HG03066 (cell line): ENCODE measurements around the gene COX4I2.
"Not testable (repeated sequence)": the region's sequence is repeated elsewhere in the genome, so short reads cannot be mapped to it uniquely, and the experiment has no call there.

Source experiments
- ATAC-seq: cut with Tn5 transposase; IDR thresholded peaks from one replicate; pipeline ENCODE4 v1.9.1; 2021; ENCODE audit warnings: low read depth; ENCODE audit not compliant: unreplicated experiment

Gene COX4I2

DNA sequence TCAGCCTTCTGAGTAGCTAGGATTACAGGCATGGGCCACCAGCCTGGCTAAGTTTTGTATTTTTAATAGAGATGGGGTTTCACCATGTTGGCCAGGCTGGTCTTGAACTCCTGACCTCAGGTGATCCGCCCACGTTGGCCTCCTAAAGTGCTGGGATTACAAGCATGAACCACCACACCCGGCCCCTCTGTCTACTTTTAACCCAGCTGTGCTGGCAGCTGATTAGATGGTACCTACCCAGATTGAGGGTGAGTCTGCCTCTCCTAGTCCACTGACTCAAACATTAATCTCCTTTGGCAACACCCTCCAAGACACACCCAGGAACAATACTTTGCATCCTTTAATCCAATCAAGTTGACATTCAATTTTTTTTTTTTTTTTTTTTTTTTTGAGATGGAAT is 10.4 kb downstream of the COX4I2 start:
- ATAC-seq = not testable (repeated sequence)

DNA sequence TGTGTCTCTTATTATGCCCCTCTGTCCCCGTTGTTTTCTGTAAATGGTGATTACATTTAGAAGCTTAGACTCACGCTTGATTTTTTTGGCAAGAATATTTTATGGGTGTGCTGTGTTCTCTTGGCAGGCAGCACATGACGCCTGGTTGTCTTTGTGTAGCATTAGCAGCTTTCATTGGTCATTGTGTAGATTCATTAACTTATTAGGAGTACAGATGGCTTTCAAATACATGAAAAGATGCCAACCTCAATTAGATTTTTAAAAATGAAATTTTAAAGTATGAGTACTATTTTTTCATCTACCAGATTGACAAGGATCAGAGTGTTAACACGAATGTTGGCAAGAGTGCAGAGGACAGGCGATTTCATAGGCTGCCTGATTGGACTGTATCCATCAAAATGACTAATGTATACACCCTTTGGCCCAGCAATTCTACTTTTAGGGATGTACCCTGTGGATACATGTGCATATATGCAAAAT is 15.2 kb downstream of the COX4I2 start:
- no peak for ATAC-seq

- no peak for ATAC-seq
Observed at GRCh38 chr20:31653561-31653960, 15.8 kb downstream of the COX4I2 start.

- no peak for ATAC-seq
Observed at GRCh38 chr20:31654534-31654933, 16.8 kb downstream of the COX4I2 start.

DNA sequence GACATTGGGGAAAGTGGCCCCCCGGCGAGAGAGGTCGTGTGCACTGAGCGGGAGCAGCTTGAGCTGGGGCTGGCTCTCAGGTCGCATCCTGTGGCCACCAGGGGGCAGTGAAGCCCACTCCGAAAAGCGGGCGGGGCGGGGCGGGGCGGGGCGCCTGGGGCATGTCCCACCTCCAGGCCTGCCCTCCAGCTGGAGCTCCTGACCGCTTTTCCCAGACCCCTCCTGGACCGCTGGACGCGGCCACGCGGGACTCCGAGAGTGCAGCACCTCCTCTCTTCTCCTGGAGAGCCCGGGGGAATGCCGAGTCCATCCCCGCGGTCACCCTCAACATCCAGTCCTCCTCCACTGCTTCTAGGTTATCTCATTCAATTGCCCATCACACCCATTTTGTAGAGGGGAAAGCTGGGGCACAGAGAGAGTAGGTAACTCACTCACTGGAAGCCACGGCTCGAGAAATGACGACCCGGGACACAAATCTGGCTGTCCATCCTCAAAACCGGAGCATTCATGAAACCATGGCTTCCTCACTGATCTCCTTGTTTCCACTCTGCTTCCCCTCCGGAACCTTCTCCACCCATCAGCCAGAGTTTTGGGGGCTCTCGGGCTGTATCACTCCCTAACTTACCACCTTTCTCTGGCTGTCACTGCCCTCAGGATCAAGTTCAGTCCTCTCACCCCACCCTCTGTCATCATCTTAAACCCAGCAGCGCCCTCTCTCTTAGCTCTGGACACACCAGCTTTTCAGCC is 24.1 kb downstream of the COX4I2 start:
- peak; percentile 76 for ATAC-seq

DNA sequence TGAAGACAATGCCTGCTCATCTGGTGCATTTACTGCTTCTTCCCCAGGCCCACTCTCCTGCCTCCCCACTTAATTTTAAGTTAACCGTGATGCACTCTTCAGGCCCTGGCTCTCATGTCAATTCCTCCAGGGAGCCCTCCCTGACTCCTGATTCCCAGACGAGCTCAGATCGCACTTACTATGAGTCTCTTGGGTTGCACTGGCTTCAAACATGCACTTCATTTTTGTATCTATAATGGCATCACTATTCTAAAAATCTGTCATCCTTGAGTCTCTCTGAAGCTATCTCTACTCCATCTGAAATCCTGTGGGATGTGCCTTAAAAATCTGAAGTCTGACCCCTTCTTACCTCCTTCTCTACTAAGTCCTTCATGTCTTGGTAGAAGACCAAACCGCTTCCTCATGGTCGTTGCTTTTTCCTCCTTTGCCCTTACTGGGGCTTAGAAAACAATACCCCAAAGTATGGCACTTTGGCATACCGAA is 24.7 kb downstream of the COX4I2 start:
- ATAC-seq = no peak

GRCh38 chr20:31663524-31663837 is 25.8 kb downstream of the COX4I2 start:
- ATAC-seq = no peak

- no peak for ATAC-seq
Observed at GRCh38 chr20:31663838-31664695, 26.4 kb downstream of the COX4I2 start.

- ATAC-seq = no peak
Observed at GRCh38 chr20:31664696-31665354, 27.1 kb downstream of the COX4I2 start.

GRCh38 chr20:31665753-31666152 is 28.0 kb downstream of the COX4I2 start:
- no peak for ATAC-seq

DNA sequence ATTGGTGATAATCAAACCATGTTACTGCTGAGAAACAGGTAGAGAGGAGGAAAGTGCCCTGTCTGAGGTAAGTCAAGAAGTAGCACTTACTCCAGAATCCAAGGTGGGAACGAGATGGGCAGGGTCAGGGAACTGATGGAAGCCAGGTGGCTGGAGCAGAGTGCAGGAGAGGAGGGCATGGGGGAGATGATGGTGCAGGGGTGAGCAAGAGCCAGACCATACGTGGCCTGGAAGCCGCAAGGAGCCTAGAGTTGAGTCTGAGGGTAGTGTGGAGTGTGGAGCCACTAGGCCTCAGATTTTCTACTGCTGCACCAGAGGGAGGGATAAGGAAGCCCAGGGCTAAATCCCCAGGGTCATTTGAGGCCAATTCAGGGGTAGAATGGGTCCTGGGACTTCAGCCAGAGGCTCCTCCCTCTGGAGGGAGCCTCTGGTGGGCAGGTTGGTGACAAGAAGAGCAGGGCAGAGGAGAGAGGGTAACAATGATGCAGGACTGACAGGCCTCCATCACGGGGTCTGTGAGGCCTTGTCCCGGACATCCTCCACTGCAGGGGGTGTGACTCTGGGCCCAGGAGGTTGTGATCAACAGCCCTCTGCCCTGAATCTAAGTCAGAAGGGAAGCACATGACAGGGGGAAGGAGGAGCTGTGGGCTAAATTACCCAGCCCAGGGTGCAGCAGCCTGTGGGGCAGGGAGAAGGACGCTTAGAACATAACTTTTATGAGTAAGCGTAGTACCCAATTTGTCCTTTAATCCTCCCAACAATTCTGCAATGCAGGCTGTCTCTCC is 28.7 kb downstream of the COX4I2 start:
- no peak for ATAC-seq

DNA sequence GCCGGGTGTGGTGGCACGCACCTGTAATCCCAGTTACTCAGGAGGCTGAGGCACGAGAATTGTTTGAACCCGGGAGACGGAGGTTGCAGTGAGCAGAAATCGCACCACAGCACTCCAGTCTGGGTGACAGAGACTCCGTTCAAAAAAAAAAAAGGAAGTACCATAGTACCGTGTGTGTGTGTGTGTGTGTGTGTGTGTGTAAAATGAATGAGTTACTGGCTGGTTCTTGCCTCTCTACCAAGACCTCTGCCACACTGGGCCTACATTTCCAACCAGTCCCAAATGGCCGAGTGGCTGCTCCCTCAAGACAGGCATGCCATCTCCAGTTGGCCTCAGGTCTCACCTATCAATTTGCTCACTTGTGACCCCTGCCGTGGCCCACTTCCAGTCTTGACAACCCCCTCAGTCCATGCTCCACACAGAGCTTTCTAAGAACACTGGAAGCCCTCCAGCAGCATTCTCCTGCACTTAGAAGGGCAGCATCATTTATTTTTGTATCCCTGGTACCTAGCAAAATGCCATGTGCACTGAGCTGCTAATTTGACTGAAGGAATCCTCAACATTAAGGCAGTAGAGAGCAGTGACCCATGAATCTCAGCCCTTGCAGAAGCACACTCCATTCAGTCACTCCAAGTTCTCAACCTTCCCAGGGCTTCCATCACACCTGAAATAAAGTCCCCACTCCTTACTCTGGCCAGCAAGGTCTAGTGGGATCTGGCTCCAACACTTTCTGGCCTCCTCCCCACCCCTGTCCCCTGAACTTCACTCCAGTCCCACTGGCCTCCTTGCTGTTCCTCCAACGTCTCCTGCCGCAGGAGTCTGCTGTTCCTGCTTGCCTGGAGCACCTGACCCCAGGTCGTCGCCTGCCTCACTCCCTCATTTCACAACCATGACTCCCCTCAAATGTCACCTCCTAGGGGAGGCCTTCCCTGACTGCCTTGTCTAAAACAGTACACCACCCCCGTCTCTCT is 29.9 kb downstream of the COX4I2 start:
- no peak for ATAC-seq

DNA sequence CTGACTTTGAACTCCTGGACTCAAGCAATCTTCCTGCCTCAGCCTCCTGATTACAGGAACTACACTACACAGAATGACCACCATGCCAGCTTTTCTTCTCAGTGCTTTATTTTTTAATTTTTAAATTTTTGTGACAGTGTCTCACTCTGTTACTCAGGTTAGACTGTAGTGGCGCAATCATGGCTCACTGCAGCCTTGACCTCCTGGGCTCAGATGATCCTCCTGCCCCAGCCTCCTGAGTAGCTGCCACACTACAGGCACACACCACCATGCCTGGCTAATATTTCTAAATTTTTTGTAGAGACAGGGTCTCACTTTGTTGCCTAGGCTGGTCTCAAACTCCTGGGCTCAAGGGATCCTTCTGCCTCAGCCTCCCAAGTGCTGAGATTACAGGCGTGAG is 31.2 kb downstream of the COX4I2 start:
- not testable (repeated sequence) for ATAC-seq

DNA sequence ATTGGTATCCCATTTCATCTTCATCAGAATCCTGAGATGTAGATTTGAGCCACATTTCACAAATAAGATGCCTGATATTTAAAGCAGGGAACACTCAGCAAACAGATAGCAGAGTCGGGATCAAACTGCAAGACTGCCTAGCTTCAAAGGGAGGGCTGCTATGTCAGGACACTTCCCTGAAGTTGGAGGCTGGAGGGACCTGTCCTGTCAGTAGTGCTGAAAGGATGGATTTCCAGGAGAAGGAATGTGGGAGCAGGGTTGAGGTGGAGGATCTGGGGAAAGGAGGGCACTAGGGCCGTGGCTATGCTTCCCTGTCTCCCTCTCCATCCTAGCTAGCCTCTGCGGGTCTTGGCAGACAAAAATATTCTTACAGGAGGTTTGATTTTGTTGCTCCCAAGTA is 32.2 kb downstream of the COX4I2 start:
- no peak for ATAC-seq

DNA sequence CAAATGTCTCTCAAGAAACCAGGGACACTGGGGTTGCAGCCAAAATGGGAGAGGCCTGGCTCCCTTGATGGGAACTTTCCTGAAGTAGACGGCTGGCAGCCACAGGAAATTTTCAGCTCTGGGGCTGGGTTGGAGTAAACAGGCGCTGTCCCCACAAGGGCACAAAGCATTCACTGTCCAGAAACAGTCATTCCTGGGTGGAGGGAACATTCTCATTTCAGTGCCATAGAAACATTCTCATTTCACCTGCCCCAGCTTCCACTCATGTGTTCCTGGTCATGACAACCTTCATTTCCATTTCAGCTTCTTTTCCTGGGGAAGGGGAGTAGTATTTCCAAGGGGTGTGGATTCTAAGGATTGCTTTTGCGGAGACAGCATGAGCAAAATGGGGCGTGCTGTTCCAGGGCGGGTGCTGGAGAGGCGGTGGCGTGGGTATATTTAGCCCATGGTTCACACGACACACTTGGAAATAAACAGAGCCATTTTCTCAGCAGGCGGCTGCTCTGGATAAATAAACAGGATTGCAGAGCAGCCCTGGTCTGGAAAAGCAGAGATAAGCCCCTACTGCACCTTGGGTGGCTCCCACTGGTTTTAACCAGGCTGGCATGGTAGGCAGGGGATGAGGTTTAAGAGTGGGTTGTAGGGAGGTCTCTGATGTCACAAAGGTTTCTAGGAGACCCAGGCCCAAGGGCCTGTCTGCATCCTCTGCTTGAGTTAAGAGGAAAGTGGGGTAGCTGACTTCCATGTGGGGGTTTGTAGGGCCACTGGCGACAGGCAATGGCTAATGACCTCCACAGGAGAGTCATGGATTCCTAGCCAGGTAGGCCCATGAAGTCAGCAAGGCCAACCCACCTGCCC is 32.9 kb downstream of the COX4I2 start:
- no peak for ATAC-seq

GRCh38 chr20:31671324-31671723 is 33.6 kb downstream of the COX4I2 start:
- ATAC-seq = no peak

DNA sequence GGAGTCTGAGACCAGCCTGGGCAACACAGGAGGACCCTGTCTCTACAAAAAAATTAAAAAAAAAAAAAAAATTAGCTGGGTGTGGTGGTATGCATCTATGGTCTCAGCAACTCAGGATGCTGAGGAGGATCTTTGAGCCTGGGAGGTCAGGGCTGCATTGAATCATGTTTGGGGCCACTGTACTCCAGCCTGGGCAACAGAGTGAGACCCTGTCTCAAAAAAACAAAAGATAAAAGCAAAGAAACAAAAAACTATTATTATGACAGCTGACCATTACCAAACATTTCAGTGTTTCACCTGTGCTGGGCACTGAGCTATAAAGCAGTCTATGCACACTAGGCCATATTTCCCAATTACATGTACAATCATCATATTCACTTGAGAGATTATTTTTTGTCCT is 35.7 kb downstream of the COX4I2 start:
- no peak for ATAC-seq

- no peak for ATAC-seq
Observed at GRCh38 chr20:31673943-31674463, 36.3 kb downstream of the COX4I2 start.
